ENCODE data around the gene CHMP2B.

Gene CHMP2B

GRCh38 chr3:87227104-87227834 is at the start of gene CHMP2B:
TSS of gene CHMP2B (plus strand) at chr3:87227309. CDS start at chr3:87227523, 214 bp downstream.
- TF ChIP-seq MAX (IDR thresholded peaks at IDR 0.05) = peak; percentile 43; the same call in 1 of the 2 replicates
- peak; percentile 80 for TF ChIP-seq TAF1 (IDR thresholded peaks at IDR 0.05; ENCODE audit: low read depth)
- 0 out of 2 replicates have a peak, but pooled peaks have one; percentile 19 for TF ChIP-seq YY1 (IDR thresholded peaks at IDR 0.05; ENCODE audit: low read depth)
- TF ChIP-seq, protein P1, sequence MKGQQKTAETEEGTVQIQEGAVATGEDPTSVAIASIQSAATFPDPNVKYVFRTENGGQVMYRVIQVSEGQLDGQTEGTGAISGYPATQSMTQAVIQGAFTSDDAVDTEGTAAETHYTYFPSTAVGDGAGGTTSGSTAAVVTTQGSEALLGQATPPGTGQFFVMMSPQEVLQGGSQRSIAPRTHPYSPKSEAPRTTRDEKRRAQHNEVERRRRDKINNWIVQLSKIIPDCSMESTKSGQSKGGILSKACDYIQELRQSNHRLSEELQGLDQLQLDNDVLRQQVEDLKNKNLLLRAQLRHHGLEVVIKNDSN (IDR thresholded peaks at IDR 0.05) = peak; percentile 78
- no peak for TF ChIP-seq RAD21 (IDR thresholded peaks at IDR 0.05; ENCODE audit: low read depth)

DNA sequence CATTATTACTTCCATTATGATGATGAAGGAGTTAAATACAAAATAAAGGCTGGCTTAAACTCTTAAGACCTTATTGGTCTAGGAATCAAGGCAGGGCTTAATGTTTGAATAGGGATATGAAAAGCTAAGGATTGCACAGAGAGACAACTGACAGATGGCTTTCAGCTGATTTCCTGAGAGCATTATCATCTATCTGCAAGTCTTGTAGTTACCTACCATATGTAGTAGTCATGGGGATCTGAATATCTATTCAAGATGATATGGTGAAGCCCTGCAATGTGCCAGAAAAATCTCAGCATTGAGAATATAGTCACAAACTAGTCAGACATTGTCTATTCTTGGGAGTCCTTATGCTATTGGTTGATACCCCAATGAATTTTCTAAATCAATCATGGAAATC is 47.5 kb upstream of the CHMP2B start:
- TF ChIP-seq FOXM1 (IDR thresholded peaks at IDR 0.05; ENCODE audit: borderline replicate concordance, low read depth) (no peak), RAD21 (IDR thresholded peaks at IDR 0.05; ENCODE audit: low read depth) (no peak), NFIC (IDR thresholded peaks at IDR 0.05) (no peak), YY1 (IDR thresholded peaks at IDR 0.05; ENCODE audit: low read depth) (no peak), CEBPB (IDR thresholded peaks at IDR 0.05) (no peak), TEAD4 (IDR thresholded peaks at IDR 0.05) (no peak), CREB1 (IDR thresholded peaks at IDR 0.05; ENCODE audit: low read depth) (no peak)
- TF ChIP-seq, protein P2, sequence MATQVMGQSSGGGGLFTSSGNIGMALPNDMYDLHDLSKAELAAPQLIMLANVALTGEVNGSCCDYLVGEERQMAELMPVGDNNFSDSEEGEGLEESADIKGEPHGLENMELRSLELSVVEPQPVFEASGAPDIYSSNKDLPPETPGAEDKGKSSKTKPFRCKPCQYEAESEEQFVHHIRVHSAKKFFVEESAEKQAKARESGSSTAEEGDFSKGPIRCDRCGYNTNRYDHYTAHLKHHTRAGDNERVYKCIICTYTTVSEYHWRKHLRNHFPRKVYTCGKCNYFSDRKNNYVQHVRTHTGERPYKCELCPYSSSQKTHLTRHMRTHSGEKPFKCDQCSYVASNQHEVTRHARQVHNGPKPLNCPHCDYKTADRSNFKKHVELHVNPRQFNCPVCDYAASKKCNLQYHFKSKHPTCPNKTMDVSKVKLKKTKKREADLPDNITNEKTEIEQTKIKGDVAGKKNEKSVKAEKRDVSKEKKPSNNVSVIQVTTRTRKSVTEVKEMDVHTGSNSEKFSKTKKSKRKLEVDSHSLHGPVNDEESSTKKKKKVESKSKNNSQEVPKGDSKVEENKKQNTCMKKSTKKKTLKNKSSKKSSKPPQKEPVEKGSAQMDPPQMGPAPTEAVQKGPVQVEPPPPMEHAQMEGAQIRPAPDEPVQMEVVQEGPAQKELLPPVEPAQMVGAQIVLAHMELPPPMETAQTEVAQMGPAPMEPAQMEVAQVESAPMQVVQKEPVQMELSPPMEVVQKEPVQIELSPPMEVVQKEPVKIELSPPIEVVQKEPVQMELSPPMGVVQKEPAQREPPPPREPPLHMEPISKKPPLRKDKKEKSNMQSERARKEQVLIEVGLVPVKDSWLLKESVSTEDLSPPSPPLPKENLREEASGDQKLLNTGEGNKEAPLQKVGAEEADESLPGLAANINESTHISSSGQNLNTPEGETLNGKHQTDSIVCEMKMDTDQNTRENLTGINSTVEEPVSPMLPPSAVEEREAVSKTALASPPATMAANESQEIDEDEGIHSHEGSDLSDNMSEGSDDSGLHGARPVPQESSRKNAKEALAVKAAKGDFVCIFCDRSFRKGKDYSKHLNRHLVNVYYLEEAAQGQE (IDR thresholded peaks at IDR 0.05; ENCODE audit: low read depth) = no peak
- TF ChIP-seq, protein P1 (IDR thresholded peaks at IDR 0.05) = no peak

GRCh38 chr3:87181551-87181950 is 45.6 kb upstream of the CHMP2B start:
- TF ChIP-seq CREB1 (IDR thresholded peaks at IDR 0.05; ENCODE audit: low read depth) = no peak
- no peak for TF ChIP-seq RAD21 (IDR thresholded peaks at IDR 0.05; ENCODE audit: low read depth)
- no peak for TF ChIP-seq NFIC (IDR thresholded peaks at IDR 0.05)
- TF ChIP-seq FOXM1 (IDR thresholded peaks at IDR 0.05; ENCODE audit: borderline replicate concordance, low read depth) = no peak
- TF ChIP-seq, protein P1 (IDR thresholded peaks at IDR 0.05) = no peak
- TF ChIP-seq, protein P2 (IDR thresholded peaks at IDR 0.05; ENCODE audit: low read depth) = no peak

- TF ChIP-seq EP300 (IDR thresholded peaks at IDR 0.05; ENCODE audit: borderline replicate concordance) (no peak), MAX (IDR thresholded peaks at IDR 0.05) (no peak), NFIC (IDR thresholded peaks at IDR 0.05) (no peak)
- TF ChIP-seq, protein P1 (IDR thresholded peaks at IDR 0.05) = no peak
These were observed 45.1 kb upstream of the CHMP2B start for GRCh38 chr3:87182023-87182422.

DNA sequence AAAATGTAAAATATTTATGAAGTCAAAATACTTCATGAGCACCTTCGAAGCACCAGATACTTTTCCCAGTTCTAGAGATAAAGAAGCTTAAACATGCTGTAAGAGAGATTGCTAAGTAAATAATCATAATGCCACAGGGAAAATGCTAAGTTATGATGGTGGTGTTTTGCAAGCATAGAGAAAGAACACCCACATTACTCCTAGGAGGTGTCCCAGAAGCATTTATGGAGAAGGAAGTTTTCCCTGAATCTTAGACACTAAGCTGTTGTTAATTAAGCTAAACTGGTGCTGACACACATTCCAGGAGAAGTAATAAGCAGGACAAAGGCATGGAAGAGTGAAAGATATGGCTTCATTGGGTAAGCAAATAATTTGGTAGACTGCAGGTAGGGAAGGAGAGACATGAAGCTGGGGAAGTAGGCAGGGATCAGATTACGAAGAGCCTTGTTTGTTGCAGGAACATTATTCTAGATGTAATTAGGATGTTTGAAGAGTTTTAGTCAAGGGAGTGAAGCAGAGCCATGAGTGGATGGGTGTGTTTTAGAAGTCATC is 40.4 kb upstream of the CHMP2B start:
- TF ChIP-seq, protein P2 (IDR thresholded peaks at IDR 0.05; ENCODE audit: low read depth) = no peak
- TF ChIP-seq MAX (IDR thresholded peaks at IDR 0.05) (no peak), EP300 (IDR thresholded peaks at IDR 0.05; ENCODE audit: borderline replicate concordance) (no peak), TAF1 (IDR thresholded peaks at IDR 0.05; ENCODE audit: low read depth) (no peak), NFIC (IDR thresholded peaks at IDR 0.05) (no peak), RAD21 (IDR thresholded peaks at IDR 0.05; ENCODE audit: low read depth) (no peak), CEBPB (IDR thresholded peaks at IDR 0.05) (no peak), ZBTB7A (IDR thresholded peaks at IDR 0.05; ENCODE audit: low read depth) (no peak), CREB1 (IDR thresholded peaks at IDR 0.05; ENCODE audit: low read depth) (no peak), TCF12 (IDR thresholded peaks at IDR 0.05; ENCODE audit: low read depth) (no peak), FOXM1 (IDR thresholded peaks at IDR 0.05; ENCODE audit: borderline replicate concordance, low read depth) (no peak), EGR1 (IDR thresholded peaks at IDR 0.05) (no peak), TEAD4 (IDR thresholded peaks at IDR 0.05) (no peak)
- TF ChIP-seq, protein P1 (IDR thresholded peaks at IDR 0.05) = no peak
